GM12875 (cell line): ENCODE data around the gene SFI1.
"Not testable (repeated sequence)": the region's sequence is repeated elsewhere in the genome, so short reads cannot be mapped to it uniquely, and the experiment has no call there.

Source experiments
- H3K4me3 ChIP-seq: one replicate; pipeline ENCODE4 v1.5.1; 2011; ENCODE audit warnings: low read depth, low read length, control low read depth
- TF ChIP-seq, protein P1 (sequence below): IDR thresholded peaks from 2 replicates; pipeline ENCODE4 v1.5.1; 2011; ENCODE audit warnings: low read depth, mild to moderate bottlenecking, control low read depth, inconsistent platforms, low read length, moderate library complexity, borderline replicate concordance; ENCODE audit not compliant: insufficient read depth

The SFI1 gene

DNA sequence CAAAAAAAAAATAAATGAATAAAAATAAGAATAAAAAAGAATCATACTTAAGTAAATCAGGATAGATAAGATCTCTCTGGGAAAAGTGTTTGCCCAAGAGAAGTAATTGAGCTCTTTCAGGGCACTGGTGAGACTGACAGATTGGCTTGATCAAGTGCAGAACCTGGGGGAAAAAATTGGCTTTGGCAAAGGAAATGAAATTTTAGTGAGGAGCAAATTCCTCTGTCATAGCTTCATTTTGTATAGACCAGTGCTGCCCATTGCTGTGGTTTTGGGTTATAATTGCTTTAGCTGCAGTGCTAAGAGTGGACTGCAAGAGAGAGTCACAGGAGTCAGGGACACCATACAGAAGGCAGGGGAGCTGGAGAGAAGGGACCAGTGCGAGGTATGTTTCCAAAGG, 35.7 kb downstream of the SFI1 start:
- TF ChIP-seq, protein P1, sequence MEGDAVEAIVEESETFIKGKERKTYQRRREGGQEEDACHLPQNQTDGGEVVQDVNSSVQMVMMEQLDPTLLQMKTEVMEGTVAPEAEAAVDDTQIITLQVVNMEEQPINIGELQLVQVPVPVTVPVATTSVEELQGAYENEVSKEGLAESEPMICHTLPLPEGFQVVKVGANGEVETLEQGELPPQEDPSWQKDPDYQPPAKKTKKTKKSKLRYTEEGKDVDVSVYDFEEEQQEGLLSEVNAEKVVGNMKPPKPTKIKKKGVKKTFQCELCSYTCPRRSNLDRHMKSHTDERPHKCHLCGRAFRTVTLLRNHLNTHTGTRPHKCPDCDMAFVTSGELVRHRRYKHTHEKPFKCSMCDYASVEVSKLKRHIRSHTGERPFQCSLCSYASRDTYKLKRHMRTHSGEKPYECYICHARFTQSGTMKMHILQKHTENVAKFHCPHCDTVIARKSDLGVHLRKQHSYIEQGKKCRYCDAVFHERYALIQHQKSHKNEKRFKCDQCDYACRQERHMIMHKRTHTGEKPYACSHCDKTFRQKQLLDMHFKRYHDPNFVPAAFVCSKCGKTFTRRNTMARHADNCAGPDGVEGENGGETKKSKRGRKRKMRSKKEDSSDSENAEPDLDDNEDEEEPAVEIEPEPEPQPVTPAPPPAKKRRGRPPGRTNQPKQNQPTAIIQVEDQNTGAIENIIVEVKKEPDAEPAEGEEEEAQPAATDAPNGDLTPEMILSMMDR = no peak
- no peak overlapping the region for H3K4me3 ChIP-seq

DNA sequence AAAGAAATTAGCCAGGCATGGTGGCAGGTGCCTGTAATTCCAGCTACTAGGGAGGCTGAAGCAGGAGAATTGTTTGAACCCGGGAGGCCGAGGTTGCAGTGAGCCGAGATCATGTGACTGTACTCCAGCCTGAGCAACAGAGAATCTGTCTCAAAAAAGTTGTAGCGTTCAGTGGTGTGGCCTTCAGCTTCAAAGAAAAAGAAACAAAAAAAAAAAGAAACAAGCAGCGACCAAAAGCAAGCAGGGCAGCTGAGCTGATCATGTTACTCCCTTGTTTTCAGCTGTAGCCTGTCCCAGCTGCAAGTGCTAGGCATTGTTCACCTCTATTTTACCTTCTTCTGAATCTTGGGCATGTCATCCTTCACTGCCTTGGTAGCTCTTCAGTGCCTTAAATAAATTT, 37.0 kb downstream of the SFI1 start:
- TF ChIP-seq, protein P1 = no peak

DNA sequence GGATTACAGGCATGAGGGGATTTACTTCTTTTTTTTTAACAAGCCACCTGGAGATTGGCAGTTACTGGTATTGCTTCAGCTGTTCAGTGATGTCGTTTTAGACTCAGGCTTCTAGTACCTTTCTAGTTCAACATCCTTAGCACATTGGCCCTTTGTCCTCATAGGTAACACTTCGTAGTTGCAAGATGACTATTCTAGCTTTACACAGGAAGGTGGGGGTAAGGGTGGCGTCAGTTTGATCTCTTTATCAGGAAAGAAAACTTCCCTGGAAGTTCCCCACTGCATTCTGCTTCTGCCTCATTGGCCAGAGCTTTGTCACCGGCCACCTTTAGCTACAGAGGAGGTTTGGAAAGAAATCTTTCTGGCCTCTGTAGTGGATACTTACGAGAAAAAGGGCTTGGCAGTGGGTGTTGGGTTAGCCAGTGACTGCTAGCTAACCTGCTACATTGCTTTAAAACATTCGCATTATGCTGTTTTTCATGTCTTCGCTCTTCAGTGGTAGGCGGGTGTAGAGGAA, 40.7 kb downstream of the SFI1 start:
- no peak overlapping the region for H3K4me3 ChIP-seq
- TF ChIP-seq, protein P1 = no peak

More for the DNA sequence above, 37.0 kb downstream of the SFI1 start:
- H3K4me3 ChIP-seq = no peak overlapping the region

DNA sequence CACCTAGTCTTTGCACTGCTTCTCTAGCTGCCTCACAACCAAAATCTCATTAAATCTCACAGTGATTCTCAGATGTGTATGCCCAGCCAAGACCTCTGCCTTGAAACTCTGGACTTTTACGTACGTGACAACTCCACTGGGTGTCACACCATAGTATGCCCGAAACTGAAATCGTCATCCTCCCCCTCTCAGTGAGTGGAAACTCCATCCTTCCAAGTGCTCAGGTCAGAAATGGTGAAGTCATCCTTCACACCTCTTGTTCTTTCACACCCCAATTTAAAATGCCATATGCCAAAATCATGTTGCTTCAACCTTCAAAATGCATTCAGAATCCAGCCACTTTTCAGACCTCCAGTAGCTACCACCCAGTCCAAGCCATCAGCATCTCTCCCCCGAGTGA, 42.5 kb downstream of the SFI1 start:
- TF ChIP-seq, protein P1 = no peak

DNA sequence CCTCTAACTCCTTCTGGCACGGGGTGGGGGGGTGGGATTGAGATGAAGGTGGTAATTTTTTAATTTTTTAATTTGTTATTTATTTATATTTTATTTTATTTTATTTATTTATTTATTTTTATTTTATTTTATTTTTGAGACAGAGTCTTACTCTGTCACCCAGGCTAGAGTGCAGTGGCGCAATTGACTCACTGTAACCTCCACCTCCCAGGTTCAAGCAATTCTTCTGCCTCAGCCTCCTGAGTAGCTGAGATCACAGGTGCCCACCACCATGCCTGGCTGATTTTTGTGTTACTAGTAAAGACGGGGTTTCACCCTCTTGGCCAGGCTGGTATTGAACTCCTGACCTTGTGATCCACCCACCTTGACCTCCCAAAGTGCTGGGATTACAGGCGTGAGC, 43.8 kb downstream of the SFI1 start:
- not testable (repeated sequence) for H3K4me3 ChIP-seq

More for the DNA sequence above, 42.5 kb downstream of the SFI1 start:
- H3K4me3 ChIP-seq = no peak overlapping the region

DNA sequence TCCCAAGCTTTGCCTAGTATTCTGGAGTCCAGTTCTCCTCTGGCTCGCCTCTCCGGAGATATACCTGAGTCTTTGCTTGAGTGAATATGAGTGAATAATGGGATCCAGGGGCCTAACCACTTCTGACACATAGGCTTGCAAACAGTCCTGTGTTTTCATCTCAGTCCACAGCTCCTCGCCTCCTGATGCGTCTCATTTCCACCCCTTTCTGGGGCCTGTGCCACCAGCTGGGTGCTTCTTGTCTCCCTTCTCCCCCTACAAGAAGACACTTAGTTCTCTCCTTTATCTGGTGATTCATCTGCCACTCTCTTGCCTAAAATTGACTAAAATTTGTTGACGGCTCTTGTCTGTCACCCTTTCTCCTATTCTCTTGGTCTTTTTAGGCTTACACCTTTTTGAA, 44.6 kb downstream of the SFI1 start:
- no peak overlapping the region for H3K4me3 ChIP-seq
- TF ChIP-seq, protein P1 = no peak

DNA sequence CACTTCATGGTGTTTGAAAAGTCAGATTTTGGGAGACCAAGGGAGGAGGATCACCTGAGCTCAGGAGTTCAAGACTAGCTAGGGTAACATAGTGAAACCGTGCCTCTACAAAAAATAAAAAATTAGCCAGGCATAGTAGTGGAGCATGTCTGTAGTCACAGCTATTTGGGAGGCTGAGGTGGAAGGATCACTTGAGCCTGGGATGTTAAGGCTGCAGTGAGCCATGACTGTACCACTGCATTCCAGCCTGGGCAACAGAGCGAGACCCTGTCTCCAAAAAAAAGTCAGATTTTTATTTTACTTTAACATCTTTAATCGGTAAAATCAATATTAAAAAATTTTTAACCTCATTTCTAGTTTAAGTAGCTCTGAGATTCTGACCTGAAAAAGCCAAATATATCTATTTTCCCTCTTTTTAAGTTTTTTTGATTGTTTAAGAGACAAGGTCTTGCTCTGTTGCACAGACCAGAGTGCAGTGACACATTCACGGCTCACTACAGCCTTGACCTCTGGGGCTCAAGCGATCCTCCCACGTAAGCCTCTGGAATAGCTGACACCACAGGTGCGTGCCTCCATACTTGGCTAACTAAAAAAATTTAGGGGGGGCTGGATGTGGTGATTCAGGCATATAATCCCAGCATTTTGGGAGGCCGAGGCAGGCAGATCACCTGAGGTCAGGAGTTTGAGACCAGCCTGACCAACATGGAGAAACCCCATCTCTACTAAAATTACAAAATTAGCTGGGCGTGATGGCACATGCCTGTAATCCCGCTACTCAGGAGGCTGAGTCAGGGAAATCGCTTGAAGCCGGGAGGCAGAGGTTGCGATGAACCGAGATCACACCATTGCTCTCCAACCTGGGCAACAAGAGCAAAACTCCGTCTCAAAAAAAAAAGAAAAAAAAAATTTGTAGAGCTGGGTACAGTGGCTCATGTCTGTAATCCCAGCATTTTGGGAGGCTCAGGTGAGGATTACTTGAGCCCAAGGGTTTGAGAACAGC, 48.4 kb downstream of the SFI1 start:
- TF ChIP-seq, protein P1 = no peak

More for the DNA sequence above, 48.4 kb downstream of the SFI1 start:
- H3K4me3 ChIP-seq = no peak overlapping the region
